ENCODE data around the gene SUMO2. TPM values are rescaled to one million over a fixed set of nuclear protein-coding genes. Genes with fewer than 3 reads are reported as not detected.

Gene SUMO2
- total RNA-seq: 98.9 and 112 TPM in 2 replicates

GRCh38 chr17:75182569-75183436 is at the start of gene SUMO2:
SUMO2 (minus strand) TSS chr17:75182959; CDS start chr17:75182834, 125 bp downstream.

GRCh38 chr17:75205037-75205792 is 22.5 kb upstream of the SUMO2 start, which contains the start of gene NUP85:
NUP85 (plus strand) TSS chr17:75205679; CDS start chr17:75205762, 83 bp downstream.

GRCh38 chr17:75154195-75155106 is 28.3 kb downstream of the SUMO2 start, which contains the start of gene JPT1:
JPT1 (minus strand) TSS chr17:75154512; CDS start chr17:75154397, 115 bp downstream.

GRCh38 chr17:75131278-75132017 is 51.3 kb downstream of the SUMO2 start, which contains the start of gene NT5C:
NT5C (minus strand) TSS chr17:75131742; CDS start chr17:75131707, 35 bp downstream.

Other genes starting within 250 kb of the SUMO2 start
- gene OTOP3, start 247.1 kb downstream of the SUMO2 start, total RNA-seq: 0.08 and 0.27 TPM in 2 replicates
- 0.08 and 0.16 TPM in 2 replicates for gene HID1, start 210.2 kb downstream of the SUMO2 start, total RNA-seq
- gene CDR2L, start 195.3 kb downstream of the SUMO2 start, total RNA-seq: 11.9 and 20.4 TPM in 2 replicates
- 74.5 and 123 TPM in 2 replicates for gene MRPL58, start 170.3 kb downstream of the SUMO2 start, total RNA-seq
- 285 and 333 TPM in 2 replicates for gene ATP5PD, start 136.0 kb downstream of the SUMO2 start, total RNA-seq
- gene KCTD2, start 135.7 kb downstream of the SUMO2 start, total RNA-seq: 10.4 and 13.3 TPM in 2 replicates
- 4.7 and 13.4 TPM in 2 replicates for gene SLC16A5, start 95.0 kb downstream of the SUMO2 start, total RNA-seq
- 2.3 and 4.1 TPM in 2 replicates for gene ARMC7, start 73.0 kb downstream of the SUMO2 start, total RNA-seq
- 203 and 206 TPM in 2 replicates for gene NT5C, start 51.2 kb downstream of the SUMO2 start, total RNA-seq
- 175 and 272 TPM in 2 replicates for gene JPT1, start 28.4 kb downstream of the SUMO2 start, total RNA-seq
- gene NUP85, start 22.7 kb upstream of the SUMO2 start, total RNA-seq: 25.8 and 38.1 TPM in 2 replicates
- 13.3 and 23.7 TPM in 2 replicates for gene GGA3, start 78.6 kb upstream of the SUMO2 start, total RNA-seq
- gene MRPS7, start 78.9 kb upstream of the SUMO2 start, total RNA-seq: 59.7 and 89.9 TPM in 2 replicates
- gene MIF4GD, start 88.3 kb upstream of the SUMO2 start, total RNA-seq: 15.2 and 37.2 TPM in 2 replicates
- 7.4 and 14.7 TPM in 2 replicates for gene SLC25A19, start 106.5 kb upstream of the SUMO2 start, total RNA-seq
- 49.9 and 83.7 TPM in 2 replicates for gene GRB2, start 222.7 kb upstream of the SUMO2 start, total RNA-seq

All from hair follicular keratinocyte (primary cell).